SK-N-SH (cell line): ENCODE measurements around the gene PTEN. TPM values are rescaled to one million over a fixed set of nuclear protein-coding genes. Genes with fewer than 3 reads are reported as not detected.

ENCODE experiments used
- CTCF ChIA-PET: fragments of 300-600, 350-600 bp; formaldehyde crosslinking; extraction: SDS; loops from one replicate; lab custom pipeline; 2021; lab: Yijun Ruan, JAX
- POLR2A ChIA-PET: fragments of 350-600 bp; sonication (Branson Sonifier 250); formaldehyde crosslinking; extraction: SDS; loops from one replicate; lab custom pipeline; 2020; ENCODE audit warnings: antibody characterized with exemption, inconsistent platforms; lab: Yijun Ruan, JAX
- DNase-seq: peaks from one replicate; pipeline ENCODE4 v3.0.0; 2012
- H2AFZ ChIP-seq: fragments of 200-600 bp; sonication (generic); 2 replicates; pipeline ENCODE4 v1.8.1; 2016; ENCODE audit warnings: antibody characterized with exemption, mild to moderate bottlenecking, low read depth
- H3F3A ChIP-seq: fragments of 200-600 bp; sonication (generic); replicated peaks from 2 replicates; pipeline ENCODE3; 2016; ENCODE audit warnings: antibody characterized with exemption, mild to moderate bottlenecking; ENCODE audit not compliant: insufficient read depth
- H3K27ac ChIP-seq, 2 experiments: fragments of 200-500 bp in 1 of 2; fragments of 200-600 bp in 1 of 2; sonication (Bioruptor generic) in 1 of 2; sonication (generic), shearing (Covaris generic) in 1 of 2; 2 replicates each; pipeline versions ENCODE4 v1.5.1 to v1.6.1; 2014 to 2016; ENCODE audit warnings: low read depth in 2 of 2, inconsistent platforms in 1 of 2, low read length in 1 of 2, mild to moderate bottlenecking in 1 of 2, mixed read lengths in 1 of 2
- H3K27me3 ChIP-seq: fragments of 200-600 bp; sonication (generic), shearing (Covaris generic); 2 replicates; pipeline ENCODE4 v1.6.1; 2016; ENCODE audit warnings: mixed run types; ENCODE audit not compliant: insufficient read depth
- H3K36me3 ChIP-seq, 2 experiments: fragments of 200-500 bp in 1 of 2; fragments of 200-600 bp in 1 of 2; sonication (Bioruptor generic) in 1 of 2; sonication (generic) in 1 of 2; replicated peaks in 1 of 2; 2 replicates each; pipeline versions ENCODE3 to v1.5.1; 2014 to 2016; ENCODE audit warnings: low read length in 1 of 2, mild to moderate bottlenecking in 1 of 2; ENCODE audit not compliant: insufficient read depth in 2 of 2, control insufficient read depth in 1 of 2
- H3K4me1 ChIP-seq, 2 experiments: fragments of 200-500 bp in 1 of 2; fragments of 200-600 bp in 1 of 2; sonication (Bioruptor generic) in 1 of 2; sonication (generic), shearing (Covaris generic) in 1 of 2; 2 replicates each; pipeline versions ENCODE4 v1.5.1 to v1.6.1; 2014 to 2016; ENCODE audit warnings: low read depth in 1 of 2, low read length in 1 of 2, mixed run types in 1 of 2; ENCODE audit not compliant: insufficient read depth in 2 of 2, control insufficient read depth in 1 of 2
- H3K4me2 ChIP-seq: fragments of 200-600 bp; sonication (generic), shearing (Covaris generic); 2 replicates; pipeline ENCODE4 v1.6.1; 2017; ENCODE audit warnings: mixed run types
- H3K4me3 ChIP-seq, 2 experiments: fragments of 200-500 bp in 1 of 2; fragments of 200-600 bp in 1 of 2; sonication (Bioruptor generic) in 1 of 2; sonication (generic), shearing (Covaris generic) in 1 of 2; 2 replicates each; pipeline versions ENCODE4 v1.5.1 to v1.8.1; 2014 to 2016; ENCODE audit warnings: low read depth in 2 of 2, inconsistent platforms in 1 of 2, low read length in 1 of 2, mild to moderate bottlenecking in 1 of 2, mixed read lengths in 1 of 2, moderate library complexity in 1 of 2
- H3K79me2 ChIP-seq: fragments of 200-600 bp; sonication (generic); 2 replicates; pipeline ENCODE4 v1.8.1; 2017; ENCODE audit warnings: mild to moderate bottlenecking; ENCODE audit not compliant: insufficient read depth
- H3K9ac ChIP-seq: fragments of 200-600 bp; sonication (generic); 2 replicates; pipeline ENCODE4 v1.6.1; 2017; ENCODE audit warnings: mixed run types
- H3K9me2 ChIP-seq: fragments of 200-600 bp; sonication (generic); 2 replicates; pipeline ENCODE4 v1.6.1; 2017; ENCODE audit warnings: mixed run types
- H3K9me3 ChIP-seq: fragments of 200-600 bp; sonication (generic); 2 replicates; pipeline ENCODE4 v1.6.1; 2017; ENCODE audit warnings: mixed run types, mild to moderate bottlenecking, moderate library complexity
- H4K20me1 ChIP-seq: fragments of 200-600 bp; sonication (generic); 2 replicates; pipeline ENCODE4 v1.6.1; 2017; ENCODE audit warnings: mild to moderate bottlenecking, mixed run types; ENCODE audit not compliant: insufficient read depth
- EZH2phosphoT487 ChIP-seq: fragments of 200-600 bp; sonication (generic); IDR thresholded peaks from 2 replicates; pipeline ENCODE4 v1.6.1; 2017; ENCODE audit warnings: low read depth, mixed run types, mild to moderate bottlenecking, antibody characterized with exemption, moderate library complexity, borderline replicate concordance
- FOXJ3 ChIP-seq: sonication (generic); formaldehyde crosslinking; IDR thresholded peaks from 2 replicates; pipeline ENCODE4 v1.5.1; 2020; ENCODE audit warnings: mild to moderate bottlenecking, missing genetic modification reagents
- FOXM1 ChIP-seq: IDR thresholded peaks from 2 replicates; pipeline ENCODE4 v1.4.0; 2012; ENCODE audit warnings: low read depth, mild to moderate bottlenecking
- GABPA ChIP-seq: IDR thresholded peaks from 2 replicates; pipeline ENCODE4 v1.4.0; 2012; ENCODE audit warnings: low read depth, mild to moderate bottlenecking
- MAX ChIP-seq: IDR thresholded peaks from 2 replicates; pipeline ENCODE4 v1.4.0; 2012; ENCODE audit warnings: low read depth
- MXI1 ChIP-seq: IDR thresholded peaks from 2 replicates; pipeline ENCODE4 v1.6.1; 2012; ENCODE audit warnings: mild to moderate bottlenecking, low read depth, low read length, improper control_type of control experiment
- NRF1 ChIP-seq: IDR thresholded peaks from 2 replicates; pipeline ENCODE4 v1.6.1; 2012; ENCODE audit warnings: low read depth, mild to moderate bottlenecking, low read length
- REST ChIP-seq: IDR thresholded peaks from 2 replicates; pipeline ENCODE4 v1.6.1; 2012; ENCODE audit warnings: mild to moderate bottlenecking, low read depth, low read length, moderate library complexity
- RFX5 ChIP-seq: IDR thresholded peaks from 2 replicates; pipeline ENCODE4 v1.6.1; 2012; ENCODE audit warnings: mild to moderate bottlenecking, improper control_type of control experiment, low read length
- TCF12 ChIP-seq: IDR thresholded peaks from 2 replicates; pipeline ENCODE4 v1.4.0; 2012
- TEAD4 ChIP-seq: IDR thresholded peaks from 2 replicates; pipeline ENCODE4 v1.4.0; 2012; ENCODE audit warnings: mild to moderate bottlenecking, borderline replicate concordance; ENCODE audit not compliant: insufficient read depth
- WGBS: methylation state at CpG from one replicate; pipeline ENCODE4 v1.1.6; 2017; ENCODE audit warnings: low lambda C conversion rate; 5-methylcytosine and 5-hydroxymethylcytosine counted together
- polyA plus RNA-seq, 3 experiments: library from polyadenylated mRNA; depleted of rRNA; stranded (reverse); fragments of >200 nt; gene quantifications; 2 replicates each; pipeline ENCODE4 v1.2.3, GENCODE V29; 2012
- TF ChIP-seq, protein P1 (sequence below): IDR thresholded peaks from 2 replicates; pipeline ENCODE4 v1.4.0; 2012; ENCODE audit warnings: low read depth, borderline replicate concordance

Gene PTEN
- polyA plus RNA-seq, 1 of the 3 experiments (the other 2 are of a cell fraction), result 12.8 TPM

DNA sequence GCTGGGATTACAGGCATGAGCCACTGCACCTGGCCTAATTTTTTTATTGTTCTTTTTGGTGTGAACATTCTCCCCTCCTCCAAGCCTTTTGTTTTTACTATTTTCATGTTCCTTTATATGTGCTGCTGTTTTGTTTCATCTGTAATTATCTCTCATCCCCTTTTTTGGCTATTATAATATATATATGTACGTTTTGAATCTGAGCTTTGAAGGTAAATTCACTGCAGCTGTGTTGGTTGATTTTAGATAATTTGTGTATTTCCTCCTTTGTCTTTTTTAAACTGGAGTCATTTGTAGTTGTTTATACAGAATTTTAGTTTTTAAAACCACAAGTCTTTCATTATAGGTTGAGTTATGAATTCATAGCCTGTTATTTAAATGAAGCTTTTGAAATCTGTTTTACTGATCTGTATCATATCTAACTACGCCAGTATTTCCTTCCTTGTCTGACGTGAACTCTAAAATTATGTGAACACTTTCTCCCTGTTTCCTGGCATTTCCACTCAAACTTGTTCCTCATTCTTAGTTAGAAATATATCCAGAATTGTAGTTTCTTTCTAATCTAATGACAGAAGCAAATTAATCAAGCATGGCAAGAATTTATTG lies 54.9 kb downstream of the PTEN start:
- H3K9me2 ChIP-seq, result no peaks in the 10 kb centered on the region
- H3K4me1 ChIP-seq, result peaks cover 6 to 19% of the 10 kb centered on the region in 2 experiments; a peak in 3 of 4 replicates
- no peak overlapping the region for H3K4me2 ChIP-seq
- ChIA-PET CTCF (interaction anchor here (0.6 to 0.9 kb wide), 3 partner anchors 13 to 40 kb away, joined by 3 read pairs; no protein-coding TSS in a partner anchor), POLR2A (interaction anchor here (0.5 to 0.6 kb wide), 2 partner anchors 34 to 164 kb away, joined by 3 read pairs; no protein-coding TSS in a partner anchor)
- TF ChIP-seq RFX5, result no peak
- TF ChIP-seq MXI1, result no peak
- TF ChIP-seq, protein P1, sequence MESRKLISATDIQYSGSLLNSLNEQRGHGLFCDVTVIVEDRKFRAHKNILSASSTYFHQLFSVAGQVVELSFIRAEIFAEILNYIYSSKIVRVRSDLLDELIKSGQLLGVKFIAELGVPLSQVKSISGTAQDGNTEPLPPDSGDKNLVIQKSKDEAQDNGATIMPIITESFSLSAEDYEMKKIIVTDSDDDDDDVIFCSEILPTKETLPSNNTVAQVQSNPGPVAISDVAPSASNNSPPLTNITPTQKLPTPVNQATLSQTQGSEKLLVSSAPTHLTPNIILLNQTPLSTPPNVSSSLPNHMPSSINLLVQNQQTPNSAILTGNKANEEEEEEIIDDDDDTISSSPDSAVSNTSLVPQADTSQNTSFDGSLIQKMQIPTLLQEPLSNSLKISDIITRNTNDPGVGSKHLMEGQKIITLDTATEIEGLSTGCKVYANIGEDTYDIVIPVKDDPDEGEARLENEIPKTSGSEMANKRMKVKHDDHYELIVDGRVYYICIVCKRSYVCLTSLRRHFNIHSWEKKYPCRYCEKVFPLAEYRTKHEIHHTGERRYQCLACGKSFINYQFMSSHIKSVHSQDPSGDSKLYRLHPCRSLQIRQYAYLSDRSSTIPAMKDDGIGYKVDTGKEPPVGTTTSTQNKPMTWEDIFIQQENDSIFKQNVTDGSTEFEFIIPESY, result no peak
- no peak for TF ChIP-seq TEAD4
- TF ChIP-seq EZH2phosphoT487, result no peak
- TF ChIP-seq GABPA, result no peak
- TF ChIP-seq FOXJ3 (CRISPR knock-in tag), result no peak
- no peak for TF ChIP-seq MAX
- no peak for TF ChIP-seq REST
- no peak for TF ChIP-seq NRF1
- TF ChIP-seq FOXM1, result no peak
- no peak for TF ChIP-seq TCF12
- no peaks in the 10 kb centered on the region for H3K27me3 ChIP-seq
- peak overlapping the region in 1 of 2 experiments; percentile 41; a peak in 1 of 4 replicates for H3K27ac ChIP-seq
- H2AFZ ChIP-seq, result no peak overlapping the region
- H3F3A ChIP-seq, result peaks cover 9% of the 10 kb centered on the region
- peaks cover 100% of the 10 kb centered on the region for H3K79me2 ChIP-seq
- no peak for DNase-seq
- peaks cover 10 to 40% of the 10 kb centered on the region in 2 experiments for H3K36me3 ChIP-seq
- WGBS, result 38% methylated on average over 3 of the region's 3 CpGs
- peaks cover 83% of the 10 kb centered on the region for H4K20me1 ChIP-seq
- H3K9ac ChIP-seq, result no peak overlapping the region
- no peak overlapping the region for H3K4me3 ChIP-seq
- peaks cover 8% of the 10 kb centered on the region; the same call in 1 of the 2 replicates for H3K9me3 ChIP-seq
